NCI-H2107 (cell line): ENCODE results near the gene CNPY1.
A peak's percentile ranks its signal among the peaks of the same experiment; 100 is the strongest.

Experiments
- DNase-seq: peaks from one replicate; lab custom pipeline; 2025; lab: John Stamatoyannopoulos, UW

Gene CNPY1

GRCh38 chr7:155489158-155489840, 57.1 kb downstream of the CNPY1 start:
- no peak for DNase-seq

DNA sequence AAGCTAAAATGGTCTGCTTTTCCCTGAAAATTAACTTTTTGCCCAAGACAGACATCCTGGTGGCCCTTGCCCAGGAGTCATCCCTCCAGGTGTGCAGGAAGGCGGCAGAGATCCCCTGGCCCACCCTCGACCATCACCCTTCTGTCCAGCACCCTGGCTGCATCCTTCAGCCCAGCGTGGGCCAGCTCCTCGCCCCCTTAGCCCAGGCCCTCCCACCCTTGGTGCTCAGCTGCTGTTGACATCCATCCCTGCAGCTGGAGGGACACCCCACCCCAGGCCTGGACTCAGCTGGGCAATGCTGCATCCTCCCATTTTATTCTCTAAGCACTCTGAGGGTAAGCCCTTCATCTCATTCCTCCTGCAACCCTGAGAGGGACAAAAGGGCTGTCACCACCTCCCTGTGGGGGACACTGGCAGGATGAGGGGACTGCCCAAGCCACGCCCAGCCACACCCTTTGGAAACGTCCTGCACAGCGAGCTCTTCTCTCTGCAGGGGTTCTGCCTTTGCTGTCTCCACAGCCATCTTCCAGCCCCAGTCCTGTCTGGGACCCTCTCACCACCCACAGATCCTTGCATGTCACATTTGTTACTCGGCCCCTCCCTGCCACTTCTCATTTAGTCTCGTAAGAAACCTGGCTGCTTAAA, 57.8 kb downstream of the CNPY1 start:
- DNase-seq = no peak

DNA sequence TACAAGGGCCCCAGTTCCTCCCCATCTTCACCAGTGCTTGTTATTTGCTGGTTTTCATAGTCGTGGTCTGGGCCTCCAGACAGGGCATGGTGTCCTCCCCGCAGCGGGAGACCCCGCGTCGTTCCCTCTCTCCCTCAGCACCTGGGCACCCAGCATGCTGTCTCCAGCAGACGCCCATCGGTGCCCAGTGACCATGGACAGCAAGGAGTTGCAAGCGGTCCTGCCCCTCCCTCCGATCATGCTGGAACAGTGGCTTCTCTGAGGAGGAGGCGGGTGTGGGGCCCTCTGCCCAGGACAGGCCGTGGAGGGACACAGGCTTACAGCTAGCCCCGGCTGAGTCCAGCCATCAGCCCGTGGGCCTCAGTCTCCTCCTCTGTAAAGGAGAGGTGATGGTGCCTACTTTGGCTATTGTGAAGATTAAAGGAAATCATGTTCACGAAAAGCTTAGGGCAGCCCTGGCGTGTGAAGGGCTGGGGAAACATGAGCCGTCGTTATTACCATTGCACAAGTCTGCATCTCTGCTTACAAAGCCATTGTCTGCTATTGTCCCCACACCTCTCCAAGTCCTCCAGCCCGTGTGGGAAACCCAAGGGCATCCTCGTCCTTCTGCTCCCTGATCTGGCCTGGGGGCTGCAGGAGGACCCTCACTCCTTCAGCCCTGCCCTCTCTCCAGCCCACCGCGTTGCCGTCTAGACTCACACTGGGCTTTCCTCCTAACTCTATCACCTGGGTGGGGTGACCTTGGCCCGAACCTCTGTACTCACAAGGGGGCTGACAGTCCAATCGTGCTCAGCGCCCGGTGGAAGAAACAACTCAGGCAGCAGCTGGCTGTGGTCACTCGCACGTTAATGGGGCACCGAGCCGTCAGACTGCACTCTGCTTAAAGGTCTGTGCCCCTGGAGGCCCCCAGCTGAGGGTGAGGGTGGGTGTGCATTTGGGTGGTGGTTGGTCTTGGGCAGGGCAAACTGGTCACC, 58.6 kb downstream of the CNPY1 start:
- DNase-seq = peak; percentile 19

DNA sequence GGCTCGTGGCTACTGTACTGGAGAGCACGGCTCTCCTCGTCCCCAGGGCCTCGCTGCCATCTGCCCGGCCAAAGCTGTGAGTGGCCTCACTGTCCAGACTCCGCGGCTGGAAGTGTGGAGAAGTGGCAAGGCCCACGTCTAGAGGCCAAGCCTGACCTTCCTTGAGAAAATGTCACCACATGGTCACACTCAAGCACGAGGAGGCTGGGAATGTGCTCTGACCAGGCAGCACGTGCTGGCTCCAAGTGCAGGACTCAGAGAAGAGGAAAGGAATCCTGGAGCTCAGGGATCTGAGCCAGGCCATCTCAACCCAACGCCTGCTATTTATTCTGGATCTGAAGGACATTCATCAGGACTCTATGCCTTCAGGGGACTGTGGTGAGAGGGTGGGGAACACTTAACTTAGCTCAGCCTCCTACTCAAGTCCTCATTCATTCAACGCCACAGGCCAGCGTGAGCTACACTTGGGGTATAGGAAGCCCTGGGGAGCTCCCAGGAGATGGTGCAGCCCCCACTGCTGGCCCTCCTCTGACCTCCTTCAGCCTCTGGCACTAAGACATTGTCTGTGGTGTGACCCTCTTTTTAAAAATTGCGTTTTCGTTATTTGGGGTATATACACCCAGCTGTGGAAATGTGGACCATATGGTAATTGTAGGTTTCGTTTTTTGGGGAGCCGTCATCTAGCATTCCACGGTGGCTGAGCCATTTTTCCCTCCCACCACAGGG, 59.4 kb downstream of the CNPY1 start:
- DNase-seq = no peak

DNA sequence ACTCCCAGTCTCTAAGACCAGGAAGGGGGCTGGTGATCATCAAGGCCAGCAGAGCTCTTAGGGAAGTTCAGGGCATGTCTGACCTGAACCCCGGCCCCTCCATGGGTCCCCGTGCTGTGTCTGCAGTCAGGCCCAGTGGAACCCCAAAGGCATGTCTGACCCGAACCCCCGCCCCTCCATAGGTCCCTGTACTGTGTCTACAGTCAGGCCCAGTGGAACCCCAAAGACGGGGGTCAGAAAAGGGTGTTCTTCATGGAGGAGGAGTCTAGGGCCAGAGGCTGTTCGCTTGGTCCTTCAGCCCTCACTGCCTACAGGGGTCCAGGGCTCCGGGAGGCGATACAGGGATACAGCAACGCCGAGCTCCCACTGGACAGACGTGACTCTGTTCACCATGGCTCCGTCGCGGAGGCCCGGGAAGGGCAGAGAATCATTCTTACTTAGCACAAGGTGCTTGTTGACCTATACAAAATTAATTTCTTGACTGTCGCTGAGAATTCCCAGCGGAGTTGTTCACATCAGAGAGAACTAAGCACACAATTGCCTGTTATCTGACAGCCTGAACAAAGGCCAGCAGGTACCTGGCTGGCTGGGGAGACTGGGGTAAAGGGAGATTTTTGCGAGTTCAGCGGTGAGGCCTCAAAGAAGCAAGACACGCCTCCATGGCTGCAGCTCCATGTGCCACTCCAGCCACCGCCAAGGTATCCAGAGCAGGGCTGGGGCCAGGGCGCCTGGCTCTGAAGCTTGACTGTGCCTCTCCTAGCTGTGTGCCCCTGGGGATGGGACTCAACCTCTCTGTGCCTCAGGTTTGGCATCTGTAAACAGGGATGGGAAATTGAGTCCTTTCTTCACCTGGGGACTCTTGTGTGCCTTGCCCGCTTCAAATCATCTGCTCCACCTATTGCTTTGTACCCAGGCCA, 61.6 kb downstream of the CNPY1 start:
- DNase-seq = no peak

DNA sequence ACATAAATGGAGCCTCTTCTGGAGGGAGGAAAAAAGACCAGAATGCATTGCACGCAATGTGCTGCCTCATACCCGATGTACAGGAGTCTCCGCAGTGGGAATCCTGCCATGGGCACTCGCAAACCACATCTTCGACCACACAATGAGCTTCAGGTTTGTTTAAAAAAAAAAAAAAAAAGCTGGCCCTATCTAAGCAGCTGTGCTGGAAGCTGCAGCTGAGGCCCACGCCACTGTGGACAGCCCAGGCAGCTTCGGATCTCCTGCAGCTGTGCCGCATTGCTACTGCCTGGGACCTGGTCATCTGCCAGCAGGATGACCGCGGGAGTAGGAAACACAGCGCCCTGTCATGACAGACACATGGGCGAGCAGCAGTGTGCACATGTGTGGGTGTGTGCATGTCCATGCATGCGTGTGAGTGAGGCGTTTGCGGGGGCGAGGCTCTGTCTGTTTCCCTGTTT, 62.5 kb downstream of the CNPY1 start:
- DNase-seq = peak; percentile 32

- DNase-seq = no peak
Measured at GRCh38 chr7:155483245-155483644, 63.1 kb downstream of the CNPY1 start.

DNA sequence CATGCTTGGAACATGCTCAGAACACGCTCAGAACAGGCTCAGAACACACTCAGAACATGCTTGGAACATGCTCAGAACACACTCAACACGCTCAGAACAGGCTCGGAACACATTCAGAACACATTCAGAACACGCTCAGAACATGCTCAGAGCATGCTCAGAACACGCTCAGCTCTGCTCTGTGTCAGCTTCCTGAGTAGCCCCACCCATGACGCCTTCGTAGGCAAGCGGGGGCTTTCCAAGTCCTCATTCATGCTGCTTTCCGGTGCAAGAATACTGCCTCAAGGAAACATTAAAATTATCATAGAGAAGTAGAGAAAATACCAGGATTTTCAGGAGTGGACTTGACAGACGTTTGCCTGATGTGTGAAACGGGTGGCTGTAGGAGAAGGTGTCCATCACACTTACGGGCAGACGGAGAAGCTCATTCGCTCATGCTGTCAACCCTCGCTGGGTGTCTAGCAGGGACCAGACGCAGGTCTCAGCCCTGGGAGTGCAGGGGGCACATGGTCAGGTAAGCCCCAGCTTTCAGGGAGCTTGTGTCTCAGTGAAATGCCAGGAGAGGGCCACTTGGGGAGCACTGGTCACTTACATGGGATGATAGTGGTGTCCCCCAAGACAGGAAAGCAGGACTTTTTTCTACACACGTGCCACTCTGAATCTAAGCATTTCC, 63.7 kb downstream of the CNPY1 start:
- no peak for DNase-seq

DNA sequence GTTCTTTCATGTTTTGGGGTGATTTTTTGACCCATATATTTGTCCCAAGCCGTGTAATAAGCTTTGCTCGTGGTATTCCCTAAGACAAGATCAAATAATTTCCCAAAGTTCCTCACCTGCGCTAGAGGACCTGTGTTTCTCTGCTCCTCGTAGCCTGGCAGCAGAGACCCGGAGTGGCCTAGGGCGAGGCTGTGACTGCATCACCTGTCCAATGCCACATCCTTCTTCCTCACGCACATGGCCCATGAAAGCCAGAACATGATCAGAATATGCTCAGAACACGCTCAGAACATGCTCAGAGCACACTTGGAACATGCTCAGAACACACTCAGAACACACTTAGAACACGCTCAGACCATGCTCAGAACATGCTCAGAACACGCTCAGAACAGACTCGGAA, 64.6 kb downstream of the CNPY1 start:
- no peak for DNase-seq

DNA sequence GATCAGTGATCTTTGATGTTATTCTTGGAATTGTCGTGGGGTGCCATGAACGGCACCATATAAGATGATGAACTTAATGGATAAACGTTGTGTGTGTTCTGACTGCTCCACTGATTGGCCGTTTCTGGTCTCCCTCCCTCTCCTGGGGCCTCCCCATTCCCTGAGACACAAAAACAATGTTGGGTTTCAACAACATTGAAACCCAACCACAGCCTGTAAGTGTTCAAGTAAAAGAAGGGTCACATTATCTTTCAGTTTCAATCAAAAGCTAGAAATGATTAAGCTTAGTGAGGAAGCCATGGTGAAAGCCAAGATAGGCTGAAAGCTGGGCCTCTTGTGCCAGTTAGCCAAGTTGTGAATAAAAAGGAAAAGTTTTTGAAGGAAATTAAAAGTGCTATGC, 68.9 kb downstream of the CNPY1 start:
- no peak for DNase-seq

DNA sequence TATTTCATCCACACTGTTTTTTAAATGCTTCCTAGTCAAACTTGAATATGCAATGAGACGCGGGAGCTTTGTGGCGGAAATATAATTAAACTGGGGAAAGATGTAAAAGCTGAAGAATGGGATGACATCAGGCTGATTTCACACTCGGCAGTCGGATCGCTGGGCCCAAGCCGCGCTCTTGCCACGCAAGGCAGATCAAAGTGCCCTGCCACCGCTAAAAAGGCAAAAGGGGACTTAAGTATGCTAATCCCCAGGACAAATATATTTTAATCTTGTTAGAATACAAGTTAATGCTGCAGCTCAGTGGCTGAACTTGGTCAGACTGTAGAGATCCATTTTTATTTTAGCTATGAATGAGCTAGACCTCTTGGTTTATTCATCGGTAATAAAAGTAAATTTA, 74.6 kb downstream of the CNPY1 start:
- no peak for DNase-seq

DNA sequence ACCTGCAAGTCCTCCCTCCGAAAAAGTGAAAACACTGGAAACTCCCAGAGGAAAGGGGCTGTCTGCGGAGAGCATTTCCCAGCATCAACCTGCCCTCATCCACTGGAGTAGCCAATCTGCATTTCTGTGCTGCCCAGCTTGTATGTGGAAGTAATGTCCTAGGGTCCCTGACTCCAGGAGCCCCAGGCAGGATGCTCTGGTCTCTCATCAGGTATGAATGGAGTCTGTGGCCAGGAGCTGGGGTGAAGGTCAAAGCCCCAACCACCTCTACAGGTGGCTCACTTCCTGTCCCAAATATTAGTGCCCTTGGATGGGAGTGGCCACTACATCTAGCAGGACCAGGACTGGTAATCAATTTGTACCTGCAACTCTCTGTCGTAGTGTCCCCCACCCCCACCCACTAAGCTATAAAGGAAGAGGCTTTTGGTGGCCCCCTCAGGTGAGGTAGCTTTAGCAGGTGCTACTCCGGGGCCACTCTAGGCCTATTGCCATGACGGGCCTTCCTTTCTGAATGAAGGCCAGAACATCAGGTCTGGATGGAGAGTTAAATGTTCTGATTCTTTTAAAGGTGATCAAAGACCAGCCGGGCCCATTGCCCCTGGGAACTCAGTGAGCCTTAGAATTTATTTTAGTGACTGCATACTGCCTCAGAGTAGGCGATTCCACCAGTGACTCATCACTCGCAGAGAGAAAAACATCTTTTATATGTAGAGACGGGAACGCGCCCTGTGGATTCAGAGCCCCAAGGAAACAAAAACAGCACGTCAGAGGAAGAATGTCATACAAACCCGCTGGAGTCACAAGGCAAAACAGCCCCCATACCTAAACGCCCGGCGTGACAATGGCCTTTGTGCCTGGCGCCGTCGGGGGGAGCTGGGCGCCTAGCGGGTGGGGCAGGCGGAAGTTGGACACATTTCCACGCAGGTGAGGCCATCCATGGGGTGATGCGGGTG, 75.4 kb downstream of the CNPY1 start:
- DNase-seq = no peak

DNA sequence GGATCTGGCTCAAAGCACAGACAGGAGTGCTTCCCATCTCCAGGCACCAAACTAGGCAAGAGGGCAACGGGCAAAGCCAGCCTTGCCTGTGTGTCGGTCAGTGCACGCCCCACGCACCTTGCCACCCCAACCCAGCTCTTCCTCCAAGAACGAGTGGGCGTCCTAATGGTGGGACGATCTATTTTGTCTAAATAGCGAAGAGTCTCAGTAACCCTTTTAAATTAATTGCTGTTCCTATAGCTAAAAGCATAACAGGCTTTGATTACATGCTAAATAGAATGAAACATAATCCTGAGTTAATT, 76.2 kb downstream of the CNPY1 start:
- no peak for DNase-seq

DNA sequence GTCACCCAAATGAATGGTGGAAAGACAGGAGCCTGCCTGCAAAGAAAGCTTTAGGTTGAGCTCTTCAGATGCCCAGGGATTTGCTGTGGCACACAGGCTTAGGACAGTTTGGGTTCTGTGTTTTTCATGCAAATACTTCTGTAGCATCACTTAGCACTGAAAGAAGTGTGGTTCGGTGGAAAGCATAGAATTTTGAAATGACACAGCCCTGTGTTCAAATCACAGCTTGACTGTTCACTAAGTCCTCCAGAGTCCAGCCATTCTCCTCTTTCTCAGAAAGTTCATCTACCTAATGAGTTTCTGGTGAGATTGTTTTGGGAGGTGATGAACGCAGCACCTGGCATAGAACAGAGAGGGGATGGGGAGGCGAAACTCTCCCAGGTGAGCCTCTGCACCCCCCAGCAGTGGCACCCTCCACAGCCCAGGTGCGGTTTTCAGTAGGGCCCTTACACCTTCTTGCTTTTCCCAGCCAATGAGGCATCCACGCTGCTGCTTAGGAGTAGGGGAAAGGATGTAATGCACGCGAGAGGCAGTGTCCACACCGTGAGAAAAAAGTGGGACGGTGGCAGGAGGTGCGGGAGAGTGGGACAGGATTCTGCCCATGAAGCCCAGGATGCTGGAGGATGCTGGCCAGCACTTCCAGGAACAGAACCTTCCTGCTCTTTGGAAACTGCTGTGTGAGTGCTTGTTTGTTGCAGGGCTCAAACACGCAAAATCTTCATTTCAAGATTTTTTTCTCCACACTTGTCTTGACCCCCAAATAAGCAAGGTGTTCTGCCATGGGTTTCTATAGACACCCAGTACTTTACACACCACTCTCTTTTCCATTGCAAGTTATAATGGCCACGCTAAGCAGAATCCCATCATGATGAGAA, 76.8 kb downstream of the CNPY1 start:
- DNase-seq = no peak

- no peak for DNase-seq
Measured at GRCh38 chr7:155468785-155469148, 77.6 kb downstream of the CNPY1 start.

DNA sequence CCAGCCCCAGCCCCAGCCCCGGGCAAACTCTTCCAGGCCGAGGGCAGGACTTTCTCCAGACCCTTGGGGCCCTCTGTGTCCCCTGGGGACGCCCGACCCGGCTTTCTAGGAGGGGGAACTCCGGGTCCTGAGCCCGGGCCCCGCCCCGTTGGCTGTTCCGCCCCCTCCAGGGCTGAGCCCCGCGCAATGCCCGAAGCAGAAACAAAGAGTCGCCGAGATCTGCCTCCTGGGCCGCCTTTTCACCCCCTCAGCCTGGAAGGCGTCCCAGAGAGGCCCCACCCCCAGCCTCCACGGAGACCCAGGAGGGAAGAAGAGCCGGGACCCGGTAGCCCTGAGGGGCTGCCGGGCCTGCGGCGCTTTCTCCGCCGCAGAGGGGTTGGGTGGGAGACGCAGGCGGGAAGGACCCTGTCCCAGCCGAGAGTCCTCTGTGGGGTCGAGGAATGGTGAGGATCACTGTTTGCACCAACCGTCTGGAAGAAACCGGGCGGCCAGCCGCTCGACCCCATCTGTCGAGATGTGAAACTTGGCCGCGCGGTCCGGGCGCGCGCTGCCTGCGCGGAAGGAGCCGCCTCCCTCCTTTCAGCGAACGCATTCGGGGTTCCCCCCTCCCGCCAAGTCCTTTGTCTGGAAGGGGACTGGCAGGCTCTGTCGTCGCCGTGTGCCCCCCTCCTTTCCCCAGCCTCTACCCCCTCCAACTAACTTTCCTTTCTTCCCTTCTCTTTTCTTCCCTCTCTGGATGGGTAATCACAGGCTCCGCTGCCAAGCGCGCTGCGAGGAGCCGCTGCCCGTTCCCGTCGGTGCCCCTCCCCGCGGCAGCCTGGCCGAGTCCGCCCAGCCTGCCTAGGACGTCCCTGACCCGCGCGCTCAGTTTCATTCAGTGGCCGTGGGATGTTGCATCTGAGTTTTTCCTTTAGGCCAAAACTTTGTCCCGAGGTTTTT, 78.2 kb downstream of the CNPY1 start:
- DNase-seq = no peak
